Amniotic epithelial cell (primary cell): ENCODE measurements around the gene DDAH1.
"Not testable (repeated sequence)": the region's sequence is repeated elsewhere in the genome, so short reads cannot be mapped to it uniquely, and the experiment has no call there.

Experiments
- DNase-seq: peaks from one replicate; pipeline ENCODE4 v3.0.0-alpha.2; 2010; ENCODE audit warnings: low read depth

Gene DDAH1

GRCh38 chr1:85470130-85470529 is 5.2 kb upstream of the DDAH1 start:
- not testable (repeated sequence) for DNase-seq

- no peak for DNase-seq
Observed at GRCh38 chr1:85467929-85468540, 3.1 kb upstream of the DDAH1 start.

- DNase-seq, result no peak
Observed at GRCh38 chr1:85467036-85467435, 2.1 kb upstream of the DDAH1 start.

GRCh38 chr1:85465786-85466134 is 801 bp upstream of the DDAH1 start:
- no peak for DNase-seq

- DNase-seq, result peak; percentile 40
Observed at GRCh38 chr1:85464497-85465098, 361 bp downstream of the DDAH1 start.

- peak; percentile 27 for DNase-seq
Observed at GRCh38 chr1:85463731-85464496, 1.0 kb downstream of the DDAH1 start.

- DNase-seq, result no peak
Observed at GRCh38 chr1:85462931-85463649, 1.9 kb downstream of the DDAH1 start.

- no peak for DNase-seq
Observed at GRCh38 chr1:85461216-85461918, 3.6 kb downstream of the DDAH1 start.

- DNase-seq, result no peak
Observed at GRCh38 chr1:85460555-85461088, 4.3 kb downstream of the DDAH1 start.

- DNase-seq, result no peak
Observed at GRCh38 chr1:85459290-85459689, 5.7 kb downstream of the DDAH1 start.

GRCh38 chr1:85454214-85454613 is 10.7 kb downstream of the DDAH1 start:
- DNase-seq, result no peak

- DNase-seq, result no peak
Observed at GRCh38 chr1:85453640-85454194, 11.2 kb downstream of the DDAH1 start.

GRCh38 chr1:85452948-85453347 is 12.0 kb downstream of the DDAH1 start:
- DNase-seq, result no peak

GRCh38 chr1:85451236-85451830 is 13.6 kb downstream of the DDAH1 start:
- no peak for DNase-seq

GRCh38 chr1:85450832-85451231 is 14.1 kb downstream of the DDAH1 start:
- DNase-seq, result no peak

- no peak for DNase-seq
Observed at GRCh38 chr1:85449356-85449755, 15.6 kb downstream of the DDAH1 start.

GRCh38 chr1:85448358-85448757 is 16.6 kb downstream of the DDAH1 start:
- peak; percentile 79 for DNase-seq

GRCh38 chr1:85447006-85447943 is 17.7 kb downstream of the DDAH1 start:
- DNase-seq, result peak; percentile 76

GRCh38 chr1:85445906-85446305 is 19.1 kb downstream of the DDAH1 start:
- DNase-seq, result peak; percentile 88

- DNase-seq, result peak; percentile 28
Observed at GRCh38 chr1:85444381-85444780, 20.6 kb downstream of the DDAH1 start.
